Skin of body (tissue), 1 donor: Measurements from ENCODE around the gene PRELP. TPM values are rescaled to one million over a fixed set of nuclear protein-coding genes. Genes with fewer than 3 reads are reported as not detected.

Experiments used
- total RNA-seq: library from RNA; depleted of rRNA; stranded (reverse); fragments of >200 nt; gene quantifications from one replicate; pipeline ENCODE4 v1.2.3, GENCODE V29; 2014

The PRELP gene
- total RNA-seq, 1 donor from 2014 or later, result 5.5 TPM

Other genes with a start within 250 kb of the PRELP start
- gene CHIT1, start 246.1 kb upstream of the PRELP start, total RNA-seq, result 2.6 TPM
- 68.8 TPM for gene BTG2, start 170.3 kb upstream of the PRELP start, total RNA-seq
- 31.9 TPM for gene FMOD, start 124.7 kb upstream of the PRELP start, total RNA-seq
- not detected for gene OPTC, start 18.3 kb downstream of the PRELP start, total RNA-seq
- gene ATP2B4, start 151.0 kb downstream of the PRELP start, total RNA-seq, result 97.4 TPM